ENCODE measurements around the gene STX18.
"Not testable (repeated sequence)": the region's sequence is repeated elsewhere in the genome, so short reads cannot be mapped to it uniquely, and the experiment has no call there.

STX18 gene

GRCh38 chr4:4509521-4509920 is 32.3 kb downstream of the STX18 start:
- DNase-seq (ENCODE audit: low spot score), result no peak

- DNase-seq (ENCODE audit: low spot score), result no peak
These were observed 33.9 kb downstream of the STX18 start for GRCh38 chr4:4507923-4508322.

GRCh38 chr4:4507403-4507802 is 34.4 kb downstream of the STX18 start:
- no peak for DNase-seq (ENCODE audit: low spot score)

GRCh38 chr4:4506961-4507360 is 34.9 kb downstream of the STX18 start:
- no peak for DNase-seq (ENCODE audit: low spot score)

- DNase-seq (ENCODE audit: low spot score), result not testable (repeated sequence)
These were observed 36.6 kb downstream of the STX18 start for GRCh38 chr4:4505211-4505610.

- no peak for DNase-seq (ENCODE audit: low spot score)
These were observed 37.1 kb downstream of the STX18 start for GRCh38 chr4:4504783-4505182.

- DNase-seq (ENCODE audit: low spot score), result no peak
These were observed 39.0 kb downstream of the STX18 start for GRCh38 chr4:4502694-4503311.

GRCh38 chr4:4501679-4502078 is 40.2 kb downstream of the STX18 start:
- no peak for DNase-seq (ENCODE audit: low spot score)

GRCh38 chr4:4499438-4500123 is 42.3 kb downstream of the STX18 start:
- DNase-seq (ENCODE audit: low spot score), result no peak

- DNase-seq (ENCODE audit: low spot score), result no peak
These were observed 45.1 kb downstream of the STX18 start for GRCh38 chr4:4496592-4497372.

- DNase-seq (ENCODE audit: low spot score), result no peak
These were observed 47.0 kb downstream of the STX18 start for GRCh38 chr4:4494882-4495281.

GRCh38 chr4:4492161-4492847 is 49.5 kb downstream of the STX18 start:
- no peak for DNase-seq (ENCODE audit: low spot score)

GRCh38 chr4:4491396-4491893 is 50.4 kb downstream of the STX18 start:
- DNase-seq (ENCODE audit: low spot score), result no peak

- DNase-seq (ENCODE audit: low spot score), result no peak
These were observed 51.0 kb downstream of the STX18 start for GRCh38 chr4:4490816-4491215.

- no peak for DNase-seq (ENCODE audit: low spot score)
These were observed 51.8 kb downstream of the STX18 start for GRCh38 chr4:4490041-4490440.

- DNase-seq (ENCODE audit: low spot score), result peak; percentile 63
These were observed 53.1 kb downstream of the STX18 start for GRCh38 chr4:4488405-4489404.

GRCh38 chr4:4486969-4487368 is 54.9 kb downstream of the STX18 start:
- no peak for DNase-seq (ENCODE audit: low spot score)

- DNase-seq (ENCODE audit: low spot score), result no peak
These were observed 56.0 kb downstream of the STX18 start for GRCh38 chr4:4485806-4486205.

- DNase-seq (ENCODE audit: low spot score), result no peak
These were observed 60.4 kb downstream of the STX18 start for GRCh38 chr4:4481399-4481994.

GRCh38 chr4:4480685-4481398 is 61.0 kb downstream of the STX18 start:
- peak; percentile 48 for DNase-seq (ENCODE audit: low spot score)

All from AG08396 (cell line).